Stimulated activated naive CD8-positive, alpha-beta T cell treated with anti-CD3 and anti-CD28 coated beads, Interleukin-15, amount 100 ng/mL, for 72 hours (primary cell): Measurements from ENCODE around the gene SLC38A5.

Experiments
- ATAC-seq: fragments of 150-1000 bp; cut with Tn5 transposase; 2 replicates; pipeline ENCODE4 v1.10.0; 2021; ENCODE audit warnings: mild to moderate bottlenecking, moderate library complexity
- DNase-seq, 2 donors: peaks; one replicate each; pipeline ENCODE4 v3.0.0; 2021 to 2022
- H3K27ac Mint-ChIP-seq, 2 donors: one replicate each; pipeline ENCODE4 v1.8.0; 2022; ENCODE audit warnings: mild to moderate bottlenecking in 2 of 2, mixed read lengths in 2 of 2, moderate library complexity in 2 of 2
- H3K27me3 Mint-ChIP-seq: one replicate; pipeline ENCODE4 v1.8.0; 2022; ENCODE audit warnings: mixed read lengths
- H3K4me1 Mint-ChIP-seq: one replicate; pipeline ENCODE4 v1.8.0; 2022; ENCODE audit warnings: mild to moderate bottlenecking, mixed read lengths
- H3K4me3 Mint-ChIP-seq, 2 donors: one replicate each; pipeline ENCODE4 v1.8.0; 2022; ENCODE audit warnings: mild to moderate bottlenecking in 2 of 2, mixed read lengths in 2 of 2, moderate library complexity in 1 of 2
- H3K9me3 Mint-ChIP-seq, 2 donors: one replicate each; pipeline ENCODE4 v1.8.0; 2022; ENCODE audit warnings: mixed read lengths in 2 of 2

SLC38A5 gene

DNA sequence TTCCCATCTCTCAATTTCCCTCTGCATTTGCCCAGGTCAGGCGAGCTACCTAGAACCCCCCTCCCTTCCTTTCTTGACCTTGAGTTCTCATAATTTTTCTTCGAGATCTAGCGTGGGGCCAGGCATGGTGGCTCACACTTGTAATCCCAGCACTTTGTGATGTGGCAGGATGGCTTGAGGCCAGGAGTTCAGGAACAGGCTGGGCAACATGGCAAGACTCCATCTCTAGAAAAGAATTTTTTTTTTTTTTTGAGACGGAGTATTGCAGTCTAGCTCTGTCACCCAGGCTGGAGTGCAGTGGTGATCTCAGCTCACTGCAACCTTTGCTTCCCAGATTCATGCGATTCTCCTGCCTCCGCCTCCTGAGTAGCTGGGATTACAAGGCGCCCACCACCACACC, 34.2 kb upstream of the SLC38A5 start:
- Mint-ChIP-seq H3K27ac (no peak overlapping the region), H3K9me3 (no peaks in the 10 kb centered on the region), H3K4me3 (no peak overlapping the region), H3K27me3 (no peaks in the 10 kb centered on the region), H3K4me1 (peaks cover under 1% of the 10 kb centered on the region)
- ATAC-seq = no peak
- DNase-seq = no peak

DNA sequence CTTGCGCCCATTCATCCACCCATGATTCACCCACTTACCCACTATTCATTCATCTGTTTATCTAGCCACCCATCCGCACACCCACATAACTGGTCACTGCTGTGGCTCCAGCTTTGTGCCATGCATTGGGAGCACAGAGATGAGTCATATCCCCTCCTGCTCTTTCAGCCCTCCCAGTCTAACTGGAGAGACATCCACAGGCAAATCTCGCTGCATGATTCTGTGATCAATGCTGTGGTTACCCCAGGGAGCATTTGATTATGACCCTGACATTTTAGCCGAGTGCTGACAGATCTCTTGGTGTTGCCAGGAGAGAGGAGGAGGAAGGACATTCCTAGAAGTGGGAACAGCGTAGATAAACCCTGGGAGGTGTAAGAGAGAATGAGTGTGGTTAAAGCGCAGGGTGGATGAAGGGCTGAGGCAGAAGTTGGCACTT, 28.3 kb upstream of the SLC38A5 start:
- no peak overlapping the region for H3K27ac Mint-ChIP-seq
- no peaks in the 10 kb centered on the region for H3K9me3 Mint-ChIP-seq
- ATAC-seq = no peak

DNA sequence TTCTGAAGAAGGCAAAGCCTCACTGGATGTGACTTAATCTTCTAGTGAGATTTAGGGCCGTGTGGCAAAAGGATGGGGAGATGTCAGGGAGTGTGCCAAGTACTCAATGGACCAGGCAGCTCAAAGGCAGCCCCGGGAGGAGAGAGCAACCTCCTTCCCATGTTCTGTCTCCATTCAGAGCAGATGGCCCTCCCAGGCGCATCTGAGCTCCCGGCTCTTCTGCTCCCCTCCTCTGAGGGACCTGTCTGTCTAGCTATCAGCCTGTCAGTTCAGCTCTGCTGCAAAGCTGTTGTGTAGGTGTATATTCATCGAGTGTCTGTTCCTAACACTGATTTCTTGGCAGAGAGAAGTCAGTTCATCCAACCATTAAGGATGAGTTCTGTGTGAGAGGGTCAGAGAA, 27.8 kb upstream of the SLC38A5 start:
- Mint-ChIP-seq H3K4me1 (no peaks in the 10 kb centered on the region), H3K27ac (no peak overlapping the region), H3K27me3 (no peaks in the 10 kb centered on the region), H3K4me3 (no peak overlapping the region), H3K9me3 (no peaks in the 10 kb centered on the region)
- no peak for ATAC-seq
- DNase-seq = no peak

More for the DNA sequence above, 28.3 kb upstream of the SLC38A5 start:
- Mint-ChIP-seq H3K27me3 (no peaks in the 10 kb centered on the region), H3K4me3 (no peak overlapping the region), H3K4me1 (no peaks in the 10 kb centered on the region)
- DNase-seq = no peak

DNA sequence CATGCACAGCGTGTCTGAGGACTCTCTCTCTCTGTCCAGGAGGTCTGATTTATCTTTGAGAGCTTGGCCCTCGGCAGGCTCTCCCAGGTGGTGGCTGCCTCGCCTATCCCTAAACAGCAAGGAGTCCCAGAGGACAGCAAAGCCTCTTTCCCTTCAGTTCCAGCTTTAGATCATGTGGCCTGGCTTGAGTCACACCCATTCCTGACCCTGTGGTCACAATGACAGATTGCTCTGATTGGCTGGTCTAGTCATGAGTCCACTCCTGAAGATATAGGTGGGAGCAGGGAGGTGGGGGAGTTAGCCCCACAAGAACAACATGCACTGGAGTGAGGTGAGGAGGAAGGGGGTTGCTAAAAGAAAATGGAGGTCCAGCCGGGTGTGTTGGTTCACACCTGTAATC, 26.6 kb upstream of the SLC38A5 start:
- DNase-seq (no peak), ATAC-seq (no peak)
- Mint-ChIP-seq H3K27me3 (no peaks in the 10 kb centered on the region), H3K4me1 (no peaks in the 10 kb centered on the region), H3K9me3 (no peaks in the 10 kb centered on the region), H3K4me3 (no peak overlapping the region), H3K27ac (no peak overlapping the region)

DNA sequence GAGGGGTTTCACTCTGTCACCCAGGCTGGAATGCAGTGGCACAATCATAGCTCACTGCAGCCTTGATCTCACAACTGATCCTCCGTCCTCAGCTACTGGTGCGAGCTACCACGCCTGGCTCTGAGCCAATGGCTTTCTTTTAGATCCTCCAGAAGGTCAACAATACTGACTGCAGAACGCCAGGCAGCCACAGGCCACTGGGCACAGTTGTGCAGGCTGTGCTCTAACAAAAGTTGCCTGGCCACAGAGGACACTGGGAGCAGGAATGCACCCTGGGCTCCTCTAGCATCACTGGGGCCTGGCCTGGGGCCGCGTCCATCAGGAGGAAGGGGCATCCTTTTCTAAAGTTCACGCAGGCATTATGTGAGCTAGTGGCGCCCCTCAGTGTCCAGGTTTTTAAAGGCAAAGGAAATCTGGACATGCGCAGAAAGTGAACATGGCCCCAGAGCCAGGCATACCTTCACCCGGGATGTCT, 23.9 kb upstream of the SLC38A5 start:
- no peaks in the 10 kb centered on the region for H3K4me1 Mint-ChIP-seq
- no peak overlapping the region for H3K4me3 Mint-ChIP-seq
- no peaks in the 10 kb centered on the region for H3K27me3 Mint-ChIP-seq
- no peak overlapping the region for H3K27ac Mint-ChIP-seq
- no peaks in the 10 kb centered on the region for H3K9me3 Mint-ChIP-seq
- peak; percentile 39 for ATAC-seq
- peak in 1 of 2 donors; percentile 28 for DNase-seq

DNA sequence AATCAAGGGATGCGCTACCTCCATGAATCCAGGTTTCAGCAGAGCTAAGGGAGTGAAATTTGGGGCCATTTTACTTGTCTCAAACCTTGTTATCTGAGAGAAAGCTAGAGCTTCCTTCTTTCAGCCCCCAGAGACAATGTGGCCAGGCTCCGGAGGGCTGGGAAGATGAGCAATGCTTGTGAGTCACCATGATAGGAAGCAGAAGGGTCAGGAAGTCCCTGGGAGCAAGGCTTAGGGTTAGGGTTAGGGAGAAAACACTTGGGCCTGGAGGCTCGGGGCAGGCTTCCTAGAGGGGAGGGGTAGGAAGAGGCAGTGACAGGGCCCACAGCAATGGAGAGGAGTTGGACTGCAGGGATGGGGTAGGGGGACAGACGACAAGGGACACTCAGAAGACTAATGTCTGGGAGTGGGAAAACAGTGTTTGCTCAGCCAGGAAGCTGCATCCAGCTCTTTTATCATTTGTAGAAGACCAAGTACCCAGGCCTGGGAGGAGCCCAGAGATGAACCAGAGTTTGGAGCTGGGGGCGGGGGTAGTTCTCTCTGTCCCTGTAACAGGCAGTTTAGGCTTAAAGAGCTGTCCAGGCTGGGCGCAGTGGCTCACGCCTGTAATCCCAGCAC, 22.3 kb upstream of the SLC38A5 start:
- no peaks in the 10 kb centered on the region for H3K27me3 Mint-ChIP-seq
- no peaks in the 10 kb centered on the region for H3K4me1 Mint-ChIP-seq
- ATAC-seq (no peak), DNase-seq (no peak)
- H3K27ac Mint-ChIP-seq = no peak overlapping the region
- H3K9me3 Mint-ChIP-seq = no peaks in the 10 kb centered on the region
- no peak overlapping the region for H3K4me3 Mint-ChIP-seq

DNA sequence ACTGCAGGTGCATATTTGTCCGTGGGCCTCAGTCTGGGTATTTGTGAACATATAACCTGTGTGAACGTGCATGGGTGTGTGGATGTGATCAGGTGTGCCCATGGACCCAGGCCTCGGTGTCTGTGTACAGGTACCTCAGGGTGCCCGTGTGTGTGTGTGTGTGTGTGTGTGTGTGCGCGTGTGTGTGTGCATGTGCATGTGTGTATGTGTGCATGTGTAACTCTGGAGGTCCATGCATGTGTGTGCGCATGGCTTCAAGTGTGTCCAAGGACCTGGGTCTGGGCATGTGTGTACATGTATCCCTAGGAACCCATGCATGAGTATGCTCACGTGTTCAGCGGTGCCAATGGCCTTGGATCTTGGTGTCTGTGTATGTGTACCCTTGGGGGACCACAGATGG, 21.7 kb upstream of the SLC38A5 start:
- DNase-seq (no peak), ATAC-seq (no peak)
- no peaks in the 10 kb centered on the region for H3K9me3 Mint-ChIP-seq
- H3K27ac Mint-ChIP-seq = no peak overlapping the region
- H3K4me1 Mint-ChIP-seq = no peaks in the 10 kb centered on the region
- no peak overlapping the region for H3K4me3 Mint-ChIP-seq
- no peaks in the 10 kb centered on the region for H3K27me3 Mint-ChIP-seq

DNA sequence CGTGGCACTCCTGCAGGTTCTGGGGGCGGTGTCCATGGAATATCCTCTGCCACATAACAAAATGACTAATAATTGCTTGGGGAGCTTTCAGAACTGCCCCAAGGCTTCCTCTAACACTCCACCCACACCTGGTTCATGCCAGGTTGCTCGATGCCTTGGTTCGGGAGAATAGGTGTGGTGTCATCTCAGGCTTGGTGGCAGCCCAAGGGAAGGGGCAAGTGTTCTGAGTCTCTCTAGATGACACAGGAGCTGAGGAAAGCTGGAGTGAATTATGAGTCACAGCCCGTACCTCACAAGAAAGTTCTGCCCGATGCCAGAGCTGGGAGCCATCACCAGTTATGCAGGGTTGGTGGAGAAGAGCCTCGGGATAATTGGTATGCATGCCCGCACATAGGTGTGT, 20.6 kb upstream of the SLC38A5 start:
- H3K27me3 Mint-ChIP-seq = no peaks in the 10 kb centered on the region
- H3K27ac Mint-ChIP-seq = no peak overlapping the region
- no peak for ATAC-seq
- no peaks in the 10 kb centered on the region for H3K9me3 Mint-ChIP-seq
- H3K4me1 Mint-ChIP-seq = no peaks in the 10 kb centered on the region
- DNase-seq = no peak
- H3K4me3 Mint-ChIP-seq = no peak overlapping the region

DNA sequence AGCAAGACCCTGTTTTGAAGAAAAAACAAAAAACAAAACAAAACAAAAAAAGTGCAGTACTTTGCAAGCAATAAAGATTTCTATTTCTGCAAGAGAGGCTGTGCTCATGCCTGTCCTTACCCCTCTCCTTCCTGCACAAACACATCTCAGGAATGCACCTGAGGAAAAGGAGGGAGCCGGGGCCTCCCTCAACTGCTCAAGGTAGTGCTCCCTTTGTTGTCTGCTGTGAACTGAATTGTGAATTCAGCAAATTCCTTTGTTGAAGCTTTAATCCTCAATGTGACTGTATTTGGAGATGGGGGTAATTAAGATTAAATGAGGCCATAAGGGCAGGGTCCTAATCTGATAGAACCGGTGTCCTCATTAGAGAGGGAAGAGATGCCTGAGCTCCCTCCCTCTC, 19.8 kb upstream of the SLC38A5 start:
- ATAC-seq = no peak
- DNase-seq = no peak
- H3K4me1 Mint-ChIP-seq = no peaks in the 10 kb centered on the region
- H3K27ac Mint-ChIP-seq = peak overlapping the region in 1 of 2 donors; percentile 54
- H3K4me3 Mint-ChIP-seq = no peak overlapping the region
- H3K27me3 Mint-ChIP-seq = no peaks in the 10 kb centered on the region
- no peaks in the 10 kb centered on the region for H3K9me3 Mint-ChIP-seq

DNA sequence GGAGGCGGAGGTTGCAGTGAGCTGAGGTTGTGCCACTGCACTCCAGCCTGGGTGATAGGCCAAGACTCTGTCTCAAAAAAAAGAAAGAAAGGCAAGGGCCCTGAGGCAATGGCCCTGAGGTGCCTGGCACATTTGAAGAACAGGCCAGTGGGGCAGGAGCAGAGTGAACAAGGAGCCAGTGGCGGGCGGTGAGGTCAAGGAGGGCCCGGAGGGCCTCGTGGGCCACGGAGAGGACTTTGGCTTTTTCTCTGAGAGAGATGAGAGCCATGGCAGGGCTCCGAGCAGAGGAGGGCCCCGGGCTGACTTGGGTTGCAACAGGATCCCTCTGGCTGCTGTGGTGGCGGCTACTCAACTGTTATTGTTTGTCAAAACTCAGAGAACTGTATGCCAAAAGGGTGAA, 19.2 kb upstream of the SLC38A5 start:
- H3K4me1 Mint-ChIP-seq = no peaks in the 10 kb centered on the region
- no peak overlapping the region for H3K4me3 Mint-ChIP-seq
- H3K27ac Mint-ChIP-seq = no peak overlapping the region
- ATAC-seq (no peak), DNase-seq (no peak)
- no peaks in the 10 kb centered on the region for H3K9me3 Mint-ChIP-seq
- H3K27me3 Mint-ChIP-seq = no peaks in the 10 kb centered on the region

DNA sequence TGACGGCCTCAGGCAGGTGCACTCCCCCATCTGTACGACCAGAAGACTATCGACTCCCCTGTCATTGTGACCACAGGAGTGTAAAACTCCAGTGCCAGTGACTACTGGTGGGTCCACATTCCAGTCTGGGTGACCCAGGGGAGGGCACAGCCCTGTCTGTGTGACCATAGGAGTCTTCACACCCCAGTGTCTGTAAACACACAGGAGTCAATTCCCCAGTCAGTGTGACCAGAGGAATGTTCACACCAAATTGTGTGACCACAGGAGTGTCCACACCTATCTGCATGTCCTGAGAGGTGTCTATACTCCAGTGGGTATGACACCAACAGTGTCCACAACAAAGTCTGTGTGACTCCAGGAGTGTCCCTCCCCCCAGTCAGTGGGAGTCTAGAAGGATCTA, 18.0 kb upstream of the SLC38A5 start:
- no peak for ATAC-seq
- Mint-ChIP-seq H3K27ac (no peak overlapping the region), H3K4me1 (no peaks in the 10 kb centered on the region), H3K4me3 (no peak overlapping the region), H3K9me3 (no peaks in the 10 kb centered on the region), H3K27me3 (no peaks in the 10 kb centered on the region)
- no peak for DNase-seq

DNA sequence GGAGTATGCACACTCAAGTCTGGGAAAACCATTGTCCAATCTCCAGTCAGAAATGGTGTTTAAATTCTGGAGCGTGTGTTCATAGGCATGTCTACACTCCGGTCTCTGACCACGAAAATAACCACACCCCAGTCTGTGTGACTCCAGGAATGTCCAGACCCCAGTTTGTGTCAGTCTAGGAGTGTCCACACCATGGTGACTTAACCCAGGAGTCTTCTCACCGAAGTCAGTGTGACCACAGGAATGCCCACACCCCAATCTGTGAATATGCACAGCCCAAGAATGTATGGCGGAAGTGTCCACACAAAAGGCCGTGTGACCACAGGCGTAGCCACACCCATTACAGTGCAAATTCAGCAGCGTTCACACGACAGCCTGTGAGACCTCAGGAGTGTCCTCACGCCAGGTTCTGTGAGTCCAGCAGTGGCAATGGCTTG, 17.3 kb upstream of the SLC38A5 start:
- H3K27me3 Mint-ChIP-seq = no peaks in the 10 kb centered on the region
- no peak for DNase-seq
- no peaks in the 10 kb centered on the region for H3K9me3 Mint-ChIP-seq
- H3K27ac Mint-ChIP-seq = no peak overlapping the region
- H3K4me1 Mint-ChIP-seq = no peaks in the 10 kb centered on the region
- H3K4me3 Mint-ChIP-seq = no peak overlapping the region
- ATAC-seq = no peak

DNA sequence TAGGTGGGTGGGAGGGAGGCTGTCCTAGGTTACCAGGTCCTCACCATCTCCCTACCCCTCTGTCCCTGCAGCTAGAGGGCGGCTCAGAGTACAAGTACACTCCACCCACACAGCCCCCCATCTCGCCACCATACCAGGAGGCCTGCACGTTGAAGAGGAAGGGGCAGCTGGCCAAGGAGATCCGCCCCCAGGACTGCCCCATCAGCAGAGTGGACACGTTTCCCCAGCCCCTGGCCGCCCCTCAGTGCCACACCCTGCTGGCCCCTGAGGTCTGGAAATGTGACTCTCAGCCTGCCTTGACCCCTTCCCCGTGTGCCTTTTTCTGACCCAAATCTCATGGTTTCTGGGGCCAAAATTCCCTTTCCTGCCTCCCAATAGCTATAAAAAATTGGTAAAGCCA, 12.5 kb upstream of the SLC38A5 start:
- no peak for DNase-seq
- Mint-ChIP-seq H3K4me3 (no peak overlapping the region), H3K9me3 (no peaks in the 10 kb centered on the region), H3K4me1 (peaks cover 27% of the 10 kb centered on the region), H3K27ac (peak overlapping the region in 1 of 2 donors; percentile 63), H3K27me3 (no peaks in the 10 kb centered on the region)
- ATAC-seq = no peak

DNA sequence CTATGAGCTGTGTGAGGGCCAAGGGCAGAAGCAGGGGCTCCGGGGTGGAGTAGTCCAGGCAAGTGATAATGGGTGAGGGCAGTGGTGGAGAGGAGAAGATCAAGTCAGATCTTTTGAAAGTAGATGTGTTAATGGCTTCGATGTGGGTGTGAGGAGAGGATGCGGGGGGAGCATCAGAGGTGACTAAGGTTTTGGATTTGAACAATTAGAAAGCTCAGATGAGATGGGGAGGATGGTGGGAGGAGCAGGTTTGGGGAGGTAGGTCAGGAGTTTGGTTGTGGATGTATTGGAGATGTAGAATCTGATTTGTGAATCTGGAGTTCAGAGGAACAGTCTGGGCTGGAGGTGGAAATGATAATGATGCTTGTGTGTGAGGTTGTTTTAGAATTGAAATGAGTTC, 10.5 kb upstream of the SLC38A5 start:
- ATAC-seq = no peak
- Mint-ChIP-seq H3K9me3 (no peaks in the 10 kb centered on the region), H3K27me3 (no peaks in the 10 kb centered on the region), H3K4me1 (peaks cover 41% of the 10 kb centered on the region), H3K4me3 (no peak overlapping the region), H3K27ac (peak overlapping the region in 1 of 2 donors; percentile 23)
- DNase-seq = no peak

DNA sequence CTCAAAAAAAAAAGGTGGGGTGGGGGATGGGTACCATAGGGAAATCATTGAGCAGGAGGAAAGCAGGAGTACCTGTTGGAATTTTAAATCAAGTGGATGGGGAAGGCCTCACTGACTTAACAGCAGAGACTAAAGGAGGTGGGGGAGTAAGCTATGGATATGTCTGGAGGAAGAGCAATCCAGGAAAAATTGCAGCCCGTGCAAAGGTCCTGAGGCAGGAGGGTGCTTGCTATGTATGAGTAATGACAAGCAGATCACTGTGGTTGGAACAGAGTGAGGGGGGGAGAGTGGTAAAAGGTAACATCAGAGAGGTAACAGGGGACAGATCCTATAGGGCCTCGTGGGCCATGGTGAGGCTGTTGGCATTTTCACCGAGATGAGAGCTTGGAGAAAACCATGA, 10.1 kb upstream of the SLC38A5 start:
- Mint-ChIP-seq H3K9me3 (no peaks in the 10 kb centered on the region), H3K4me3 (no peak overlapping the region), H3K27me3 (no peaks in the 10 kb centered on the region), H3K27ac (no peak overlapping the region), H3K4me1 (peaks cover 41% of the 10 kb centered on the region)
- DNase-seq (no peak), ATAC-seq (no peak)

DNA sequence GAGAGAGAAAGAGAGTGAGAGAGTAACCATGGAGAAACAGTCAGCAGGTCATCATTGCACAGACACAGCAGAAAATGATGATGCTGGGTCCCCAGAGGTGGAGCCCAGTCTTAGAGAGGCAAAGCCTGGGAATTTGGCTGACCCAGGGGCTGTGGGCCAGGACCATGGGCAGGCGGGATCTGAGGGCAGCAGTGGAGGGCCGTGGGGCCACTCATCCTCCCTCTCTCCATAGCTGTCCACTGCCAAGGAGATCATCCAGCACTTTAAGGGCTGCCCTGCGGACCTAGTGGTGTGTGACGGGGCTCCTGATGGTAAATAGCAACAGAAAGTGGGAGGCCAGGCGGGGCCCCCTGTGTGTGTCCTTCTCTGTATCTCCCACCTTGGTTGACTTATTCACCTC, 8.7 kb upstream of the SLC38A5 start:
- peak overlapping the region; percentile 68 to 69 for H3K27ac Mint-ChIP-seq
- ATAC-seq (no peak), DNase-seq (no peak)
- H3K4me3 Mint-ChIP-seq = peak overlapping the region in 1 of 2 donors; percentile 10
- H3K27me3 Mint-ChIP-seq = no peaks in the 10 kb centered on the region
- H3K4me1 Mint-ChIP-seq = peaks cover 54% of the 10 kb centered on the region
- H3K9me3 Mint-ChIP-seq = no peaks in the 10 kb centered on the region
